NCI-H345 treated with DMSO at 0.1 percent for 48 hours (cell line): ENCODE measurements around the gene TRAF3IP1.

Source experiments
- DNase-seq: peaks from one replicate; lab custom pipeline; 2025; ENCODE audit not compliant: unreplicated experiment; lab: John Stamatoyannopoulos, UW

Gene TRAF3IP1

DNA sequence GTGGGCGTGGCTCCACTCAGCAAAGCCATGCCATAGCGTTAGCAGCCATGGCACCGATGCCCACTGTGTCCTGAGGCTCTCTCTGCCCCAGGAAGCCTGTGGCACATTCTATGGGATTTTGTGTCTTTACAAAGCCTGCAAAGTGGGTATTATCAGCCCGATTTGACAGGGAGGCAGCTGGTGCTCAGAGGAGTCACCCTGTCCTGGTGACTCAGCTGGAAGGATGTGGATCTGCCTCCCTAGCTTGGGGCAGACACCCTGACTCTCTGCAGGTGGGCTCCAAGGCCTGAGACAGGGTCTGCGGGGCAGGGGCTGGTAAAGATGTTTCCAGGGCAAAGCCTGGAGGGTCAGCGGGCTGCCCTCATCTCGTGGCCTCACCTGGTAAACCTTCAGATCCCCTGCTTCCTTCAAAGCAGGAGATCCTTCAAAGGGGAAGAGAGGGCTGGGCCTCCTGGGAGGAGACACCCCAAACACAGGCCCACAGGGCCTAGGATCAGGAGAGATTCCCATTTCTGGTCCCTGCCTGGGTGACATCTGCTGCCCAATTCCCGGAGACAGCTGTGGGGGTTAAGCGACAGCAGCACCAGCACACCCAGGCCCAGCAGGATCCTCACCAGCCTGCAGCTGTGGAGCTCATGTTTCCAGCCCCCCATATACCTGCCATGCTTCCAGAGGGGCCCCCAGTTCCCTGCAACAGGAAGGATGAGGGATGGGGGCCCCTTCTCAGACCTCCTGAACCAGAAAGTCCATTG lies 103.4 kb downstream of the TRAF3IP1 start:
- DNase-seq, result no peak

DNA sequence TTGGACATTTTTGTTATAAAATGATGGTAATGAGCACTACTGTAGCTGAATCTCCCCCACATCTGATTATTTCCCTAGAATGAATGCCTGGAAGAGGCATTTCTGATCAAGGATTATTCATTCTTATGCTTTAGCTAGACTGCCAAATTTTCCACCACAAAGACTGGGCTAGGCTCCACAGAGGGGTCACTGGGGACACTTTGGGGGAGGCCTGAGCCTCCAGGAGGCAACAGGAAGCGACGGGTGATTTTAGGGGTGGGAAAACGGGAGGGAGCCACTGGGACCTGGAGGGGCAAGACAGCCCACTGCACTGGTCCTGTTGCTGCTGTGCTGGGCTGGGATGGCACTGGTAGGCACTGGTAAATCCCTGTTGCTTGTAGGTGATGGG lies 104.0 kb downstream of the TRAF3IP1 start:
- no peak for DNase-seq

DNA sequence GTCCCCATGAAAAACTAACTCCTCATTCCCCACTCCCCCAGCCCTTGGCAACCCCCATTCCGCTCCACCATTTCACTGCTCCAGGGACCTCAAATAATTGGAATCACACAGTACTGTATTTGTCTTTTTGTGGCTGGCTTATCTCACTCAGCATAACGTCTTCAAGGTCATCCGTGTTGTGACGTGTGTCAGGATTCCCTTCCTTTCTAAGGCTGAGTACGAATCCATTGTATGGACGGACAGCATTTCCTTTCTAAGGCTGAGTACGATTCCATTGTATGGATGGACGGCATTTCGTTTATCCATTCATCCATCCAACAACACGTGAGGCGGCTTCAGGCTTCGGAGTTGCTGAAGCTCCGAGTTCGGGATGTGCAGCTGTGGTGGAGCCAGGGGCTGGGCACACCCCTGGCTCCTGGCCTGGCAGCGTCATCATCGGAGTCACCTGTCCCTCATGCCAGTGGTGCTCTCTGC lies 105.2 kb downstream of the TRAF3IP1 start:
- DNase-seq, result peak; percentile 54

DNA sequence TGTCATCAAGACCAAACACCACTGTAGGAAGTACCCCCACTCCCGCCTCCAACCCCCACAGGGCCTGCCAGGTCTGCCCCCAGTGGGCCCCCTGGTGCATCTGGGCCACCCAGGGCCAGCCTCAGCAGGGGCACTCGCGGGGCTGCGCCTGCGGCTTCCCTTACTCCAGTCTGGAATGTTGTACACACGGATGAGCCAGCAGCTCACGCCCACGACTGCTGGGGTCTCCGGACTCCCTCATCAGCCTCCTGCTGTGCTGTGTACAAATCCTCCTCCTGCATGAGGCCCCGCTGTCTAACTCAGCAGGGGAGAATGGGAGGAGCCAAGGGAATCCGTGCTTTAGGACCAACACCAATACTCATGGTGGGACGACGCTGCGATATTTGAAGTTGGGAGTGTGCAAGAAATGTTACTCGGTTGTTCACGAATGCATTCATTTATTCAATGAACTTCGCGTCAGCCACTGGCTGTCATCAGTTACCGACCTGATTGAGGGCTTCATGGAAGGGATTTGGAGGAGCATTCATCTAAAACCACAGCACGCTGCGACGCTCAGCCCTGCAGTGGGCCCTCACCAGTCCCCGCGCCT lies 105.8 kb downstream of the TRAF3IP1 start:
- DNase-seq, result peak; percentile 54

DNA sequence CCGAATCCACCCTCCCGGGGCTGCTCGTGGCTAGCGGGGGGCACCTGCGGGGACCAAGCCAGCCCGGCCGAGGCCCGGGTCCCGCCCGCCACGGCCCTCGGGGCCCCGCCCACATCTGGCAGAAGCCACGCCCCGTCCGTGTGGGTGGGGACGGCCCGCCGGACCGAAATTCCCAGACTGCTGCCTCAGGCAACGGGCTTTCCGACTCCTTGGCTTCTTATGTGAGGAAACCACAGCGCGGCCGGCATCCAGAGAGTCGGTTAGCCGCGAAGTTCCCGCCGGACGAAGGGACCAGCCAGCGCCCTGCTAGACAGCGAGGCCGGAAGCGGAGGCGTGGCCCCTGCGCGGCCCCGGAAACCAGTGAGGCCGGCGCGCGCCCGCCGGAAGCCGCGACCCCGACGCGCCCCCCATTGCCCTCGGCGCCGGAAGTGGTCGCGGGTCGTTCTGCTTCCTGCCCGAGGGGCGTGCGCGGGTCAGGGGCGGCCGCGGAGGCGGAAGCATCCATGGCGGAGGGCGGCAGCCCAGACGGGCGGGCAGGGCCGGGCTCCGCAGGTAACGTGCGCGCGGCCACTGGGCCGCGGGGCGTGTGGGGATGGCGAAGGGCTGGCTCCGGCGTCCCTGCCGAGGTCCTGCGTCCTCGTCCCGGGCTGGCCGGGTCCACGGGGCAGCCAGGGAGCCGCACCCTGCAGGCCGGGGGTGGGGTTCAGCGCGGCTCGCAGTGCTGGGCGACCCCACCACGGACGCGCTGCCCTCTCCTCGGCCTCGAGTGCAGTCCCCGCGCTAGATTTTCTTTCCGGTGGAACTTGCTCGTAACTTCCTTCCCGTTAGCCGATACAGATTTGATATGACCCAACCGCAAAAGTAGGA lies 106.5 kb downstream of the TRAF3IP1 start, which contains the start of gene ASB1:
ASB1 (plus strand) TSS at position 360 of the 867 bp plus-strand sequence; CDS start at position 504, 144 bp downstream.
- peak; percentile 59 for DNase-seq

DNA sequence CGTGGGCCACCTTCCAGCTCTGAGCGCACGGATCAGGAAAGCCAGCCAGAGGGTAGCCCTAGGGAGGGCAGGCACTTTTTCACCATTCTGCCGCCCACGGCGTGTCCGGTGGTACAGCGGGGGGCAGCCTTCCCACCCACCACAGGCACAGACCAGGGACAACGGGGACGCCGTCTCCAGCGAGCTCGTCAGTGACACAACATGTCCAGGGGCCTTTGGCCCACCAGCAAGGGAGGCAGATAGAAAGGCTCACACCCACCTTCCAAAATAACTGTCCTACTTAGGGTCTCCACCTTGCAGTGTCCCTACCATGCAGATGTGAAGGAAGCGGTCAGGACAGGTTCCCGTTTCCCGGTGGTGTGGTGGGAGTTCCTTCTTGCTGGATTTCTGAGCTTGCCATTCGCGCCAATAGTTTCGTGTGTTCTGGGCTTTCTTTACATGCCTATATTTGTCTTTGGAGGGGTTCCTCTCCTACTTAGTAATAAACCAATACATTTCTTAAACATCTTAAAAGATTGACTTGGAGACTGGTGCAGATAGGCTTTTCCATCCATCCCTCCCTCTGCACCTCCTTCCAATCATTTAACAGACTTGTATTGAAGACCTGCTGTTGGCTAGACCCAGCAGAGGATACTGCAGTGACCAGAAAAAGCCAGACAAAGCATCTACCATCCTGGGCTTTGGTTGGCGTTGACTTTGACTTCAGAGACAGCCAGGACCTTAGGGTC lies 107.3 kb downstream of the TRAF3IP1 start:
- no peak for DNase-seq

DNA sequence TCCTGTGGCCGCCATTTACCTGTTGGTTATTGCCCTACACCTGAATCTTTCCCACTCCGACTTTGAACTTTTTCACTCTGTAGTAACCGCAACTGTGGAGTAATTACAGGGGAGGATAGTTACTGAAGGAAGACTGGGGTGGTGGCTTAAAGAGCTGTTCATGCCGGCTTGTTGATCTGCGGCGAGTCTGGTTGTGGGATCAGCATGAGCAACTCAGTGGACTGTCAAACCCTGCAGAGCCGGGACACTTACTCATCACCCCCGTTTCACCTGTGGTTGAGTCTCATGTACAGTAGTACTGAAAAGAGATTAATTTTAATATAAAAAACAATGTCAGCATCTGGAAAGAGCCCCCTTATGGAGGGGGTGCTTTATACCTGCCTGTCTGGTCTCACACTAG lies 108.5 kb downstream of the TRAF3IP1 start:
- DNase-seq, result no peak

DNA sequence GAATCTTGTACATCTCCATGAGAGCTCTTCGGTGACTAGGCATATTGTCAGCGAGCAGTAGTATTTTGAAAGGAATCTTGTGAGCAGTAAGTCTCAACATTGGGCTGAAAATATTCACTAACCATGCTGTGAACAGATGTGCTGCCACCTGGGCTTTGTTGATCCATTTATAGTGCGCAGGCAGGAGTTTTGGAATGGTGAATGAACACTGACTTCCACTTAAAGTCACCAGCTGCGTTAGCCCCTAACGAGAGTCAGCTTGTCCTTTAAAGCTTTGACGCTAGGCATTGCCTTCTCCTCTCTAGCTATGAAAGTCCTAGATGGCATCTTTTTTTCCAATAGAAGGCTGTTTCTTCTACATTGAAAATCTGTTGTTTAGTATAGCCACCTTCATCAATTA lies 110.5 kb downstream of the TRAF3IP1 start:
- no peak for DNase-seq

DNA sequence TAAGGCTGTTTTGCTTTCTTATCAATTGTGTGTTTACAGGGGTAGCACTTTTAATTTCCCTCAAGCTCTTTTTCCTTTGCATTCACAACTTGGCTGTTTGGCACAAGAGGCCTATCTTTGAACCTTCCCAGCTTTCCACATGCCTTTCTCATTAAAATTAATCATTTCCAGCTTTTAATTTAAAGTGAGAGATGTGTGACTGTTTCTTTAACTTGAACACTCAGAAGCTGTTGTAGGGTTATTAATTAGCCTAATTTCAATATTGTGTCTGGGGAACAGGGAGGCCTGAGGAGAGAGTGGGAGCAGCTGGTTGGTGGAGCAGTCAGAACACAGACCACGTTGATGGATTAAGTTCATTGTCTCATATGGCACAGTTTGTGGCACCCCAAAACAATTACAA lies 111.1 kb downstream of the TRAF3IP1 start:
- no peak for DNase-seq

DNA sequence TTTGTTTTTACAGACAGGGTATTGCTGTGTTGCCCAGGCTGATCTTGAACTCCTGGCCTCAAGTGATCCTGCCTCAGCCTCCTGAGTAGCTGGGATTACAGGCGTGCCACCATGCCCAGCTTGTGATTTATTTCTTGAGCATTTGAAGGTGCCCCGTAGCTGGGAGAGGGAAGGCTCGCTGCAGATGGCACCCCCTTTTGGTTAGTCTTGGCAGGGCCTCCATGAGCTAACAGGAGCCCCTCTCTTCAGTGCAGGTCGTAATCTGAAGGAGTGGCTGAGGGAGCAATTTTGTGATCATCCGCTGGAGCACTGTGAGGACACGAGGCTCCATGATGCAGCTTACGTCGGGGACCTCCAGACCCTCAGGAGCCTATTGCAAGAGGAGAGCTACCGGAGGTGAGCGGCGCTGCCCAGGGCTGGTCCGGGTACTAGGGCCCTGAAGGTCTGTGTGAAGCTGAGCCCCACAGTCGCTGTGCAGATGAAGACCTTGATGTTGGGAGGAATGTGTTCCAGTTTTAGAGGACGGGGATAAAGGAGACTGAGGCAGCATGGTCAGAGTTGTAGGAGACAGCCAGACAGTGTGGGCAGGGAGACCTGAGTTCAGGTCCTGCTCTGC lies 113.1 kb downstream of the TRAF3IP1 start:
- DNase-seq, result no peak

DNA sequence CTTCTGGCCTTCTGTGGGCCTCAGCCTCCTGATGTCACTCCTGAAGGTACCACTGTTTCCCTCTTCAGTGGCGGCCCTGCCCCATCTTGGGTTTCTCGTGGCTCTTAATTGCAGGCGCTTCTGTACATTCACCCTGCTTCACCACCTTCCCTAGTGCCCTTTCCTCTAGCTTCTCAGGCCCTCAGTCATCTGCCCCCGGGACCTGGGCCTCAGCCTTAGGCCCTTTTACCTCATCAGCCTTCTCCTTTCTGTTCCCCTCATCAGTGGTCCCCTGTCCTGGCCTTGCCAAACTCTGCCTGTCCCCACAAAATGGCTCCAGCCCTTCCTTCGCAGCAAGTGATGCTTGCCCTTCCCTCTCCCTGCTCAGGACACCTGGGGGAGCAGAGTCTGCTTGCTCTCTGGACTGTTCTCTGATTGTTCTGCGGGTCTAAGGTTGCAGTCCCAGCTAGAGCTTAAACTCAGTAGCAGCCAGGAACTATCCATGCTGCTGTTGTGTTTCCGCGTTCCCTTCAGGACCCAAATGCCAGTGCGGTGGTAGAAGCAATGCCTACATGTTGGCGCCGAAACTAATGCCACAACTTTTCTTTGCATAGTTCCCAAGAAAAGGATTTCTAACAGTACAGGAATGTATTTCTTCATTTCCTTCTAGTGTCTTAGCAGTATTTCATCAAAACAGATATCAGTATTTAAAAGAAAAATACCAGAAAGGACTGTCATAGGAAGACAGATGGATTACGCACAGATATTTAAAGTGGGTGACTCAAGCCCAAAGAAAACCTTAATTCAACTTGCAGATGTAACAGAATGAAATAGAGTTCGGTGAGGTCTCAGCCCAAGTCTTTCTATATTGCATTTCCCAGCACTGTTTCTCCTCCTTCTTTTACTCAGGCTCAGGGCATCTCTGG lies 113.9 kb downstream of the TRAF3IP1 start:
- no peak for DNase-seq

DNA sequence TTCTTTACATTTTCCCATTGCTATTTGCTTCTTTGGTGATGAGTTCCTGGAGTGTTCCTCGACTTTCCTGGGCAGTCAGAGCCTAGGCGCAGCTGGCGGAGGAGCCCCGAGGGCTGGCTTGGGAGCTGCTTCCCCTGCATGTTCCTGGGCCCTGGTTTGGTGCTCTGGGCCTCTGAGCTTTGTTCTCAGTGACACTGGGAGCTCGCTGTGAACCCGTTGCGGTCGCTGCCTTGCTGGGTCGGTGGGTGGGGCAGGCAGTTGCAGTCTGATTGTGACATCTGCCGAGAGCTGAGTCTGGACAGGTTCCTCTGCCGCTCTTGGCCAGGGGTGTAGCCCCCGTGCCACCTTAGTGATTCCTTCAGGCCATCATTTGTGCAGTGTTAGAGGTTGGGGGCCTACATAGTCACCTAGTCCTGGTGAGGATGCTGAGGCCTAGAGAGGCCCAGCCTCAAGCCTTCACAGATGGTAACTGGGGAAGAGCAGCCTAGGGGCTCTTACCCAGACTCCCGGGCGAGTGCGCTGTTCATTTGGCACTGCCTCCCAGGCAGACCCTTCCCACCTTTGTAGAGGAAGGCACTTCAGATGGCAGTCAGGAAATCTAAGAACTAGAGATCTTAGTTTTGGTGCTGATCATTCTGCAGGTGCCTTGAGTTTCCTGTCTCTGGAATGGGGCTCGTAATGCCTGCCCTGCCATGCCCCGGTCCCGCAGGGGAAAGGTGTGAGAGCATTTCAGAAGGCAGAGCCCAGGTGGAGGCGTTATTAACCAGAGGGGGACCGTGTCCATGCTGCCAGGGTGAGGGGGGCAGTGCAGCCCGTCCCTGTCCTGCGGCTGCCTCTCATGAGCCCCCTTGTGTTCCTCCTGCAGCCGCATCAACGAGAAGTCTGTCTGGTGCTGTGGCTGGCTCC lies 114.8 kb downstream of the TRAF3IP1 start:
- no peak for DNase-seq

DNA sequence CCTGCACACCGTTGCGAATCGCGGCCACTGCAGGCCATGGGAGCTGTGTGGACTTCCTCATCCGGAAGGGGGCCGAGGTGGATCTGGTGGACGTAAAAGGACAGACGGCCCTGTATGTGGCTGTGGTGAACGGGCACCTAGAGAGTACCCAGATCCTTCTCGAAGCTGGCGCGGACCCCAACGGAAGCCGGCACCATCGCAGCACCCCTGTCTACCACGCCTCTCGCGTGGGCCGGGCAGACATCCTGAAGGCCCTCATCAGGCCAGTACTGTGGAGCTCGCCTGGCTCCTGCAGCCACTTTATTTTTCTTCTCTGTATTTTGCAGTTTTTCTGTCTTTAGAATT lies 115.4 kb downstream of the TRAF3IP1 start:
- DNase-seq, result no peak

DNA sequence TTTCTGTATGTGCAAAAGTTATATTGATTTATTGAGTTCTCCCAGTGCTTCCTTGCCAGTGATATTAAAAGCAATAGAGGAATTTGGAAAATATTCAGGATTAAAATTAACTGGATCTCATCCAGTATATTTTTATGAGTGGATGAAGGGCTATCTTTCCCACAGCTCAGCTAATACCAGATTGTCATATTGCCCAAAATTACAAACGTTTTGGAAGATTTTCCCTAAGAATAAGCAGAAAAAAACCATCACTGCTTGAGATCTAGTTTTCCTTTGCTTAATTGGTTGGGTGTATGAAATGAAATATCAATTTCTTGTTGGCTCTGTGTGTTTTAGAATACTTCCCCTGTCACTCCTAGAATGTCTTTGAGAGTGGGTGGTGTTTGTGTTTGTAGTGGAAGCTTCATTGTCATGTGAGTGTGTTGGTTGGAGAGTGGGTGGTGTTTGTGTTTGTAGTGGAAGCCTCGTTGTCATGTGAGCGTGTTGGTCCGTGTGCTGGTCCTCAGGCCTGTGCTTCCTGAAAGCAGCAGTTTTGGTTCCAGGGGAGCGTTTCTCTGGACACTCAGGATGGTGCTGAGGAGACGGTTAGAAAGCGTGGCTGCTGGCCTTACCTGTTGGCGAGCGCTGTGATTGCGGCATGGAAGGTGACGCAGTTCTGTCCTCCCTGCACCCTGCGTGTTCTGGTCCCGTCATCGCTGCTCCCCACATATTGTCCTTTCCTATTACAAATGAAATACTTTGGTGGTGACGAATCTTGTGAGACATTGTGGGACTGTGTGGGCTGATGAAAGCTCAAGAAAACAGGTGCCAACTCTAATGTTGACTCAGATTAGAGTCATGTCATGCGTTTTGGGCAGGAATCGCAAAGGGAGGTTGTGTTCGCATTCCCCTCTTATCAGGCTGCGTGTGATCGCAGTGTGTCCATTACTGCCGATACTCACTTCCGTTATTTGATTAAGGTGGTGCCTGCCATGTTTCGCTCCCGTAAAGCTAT lies 118.8 kb downstream of the TRAF3IP1 start:
- DNase-seq, result no peak

DNA sequence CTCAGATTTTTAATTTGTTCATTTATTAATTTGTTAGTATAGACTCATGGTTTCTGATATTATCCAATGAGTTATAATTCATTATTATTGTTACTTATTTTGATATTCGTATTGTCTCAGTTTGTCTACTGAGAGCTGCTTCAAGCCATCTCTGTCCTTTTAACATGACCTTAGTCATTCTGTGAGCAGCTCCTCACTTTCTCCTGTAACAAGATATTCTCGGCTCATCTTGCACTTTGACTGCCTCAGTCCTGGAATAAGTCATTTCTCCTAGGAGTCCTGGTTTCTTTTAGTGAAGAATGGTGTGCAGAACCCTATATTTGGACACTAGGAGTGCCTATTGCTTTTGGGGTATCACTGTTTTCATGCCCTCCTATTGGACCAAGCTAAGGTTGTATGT lies 119.6 kb downstream of the TRAF3IP1 start:
- DNase-seq, result no peak

DNA sequence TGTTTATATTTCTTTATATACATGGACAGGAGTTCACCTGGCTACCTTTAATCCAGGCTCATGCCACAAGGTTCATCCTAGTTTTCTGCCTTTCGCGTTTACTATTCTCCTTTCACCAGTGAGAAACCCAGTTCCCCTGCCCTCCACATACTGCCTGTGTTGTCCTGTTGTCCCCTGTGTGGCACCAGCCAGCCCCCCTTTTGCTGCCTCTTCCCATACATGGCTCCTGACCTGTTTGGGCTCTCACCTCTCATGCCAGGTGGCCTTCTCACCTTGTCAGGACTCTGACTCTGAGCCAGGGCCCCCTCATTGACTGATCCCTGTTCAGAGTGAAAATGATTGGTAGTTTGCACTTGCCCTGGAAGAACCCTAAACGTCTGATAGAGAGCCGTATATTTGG lies 120.0 kb downstream of the TRAF3IP1 start:
- no peak for DNase-seq

DNA sequence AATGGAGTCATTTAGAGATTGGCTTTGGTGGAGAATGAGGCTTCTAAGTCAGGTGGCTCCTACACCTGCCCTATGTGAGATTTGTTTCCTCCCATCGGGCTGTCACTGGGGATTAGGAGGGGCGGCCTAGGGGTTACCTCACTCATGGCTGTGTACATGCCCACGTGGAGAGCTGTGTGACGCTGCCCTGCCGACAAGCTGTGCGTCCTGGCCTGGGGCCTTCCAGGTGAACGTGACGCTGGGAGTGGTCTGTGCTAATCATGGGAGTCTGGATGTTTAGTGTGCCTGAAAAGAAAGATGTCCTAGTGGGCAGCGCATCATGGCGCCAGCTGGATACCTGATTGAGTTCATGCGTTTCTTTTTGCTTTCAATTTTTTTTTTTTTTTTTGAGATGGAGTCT lies 120.4 kb downstream of the TRAF3IP1 start:
- DNase-seq, result no peak
